Measurements from ENCODE around the gene SMAD1. TPM values are rescaled to one million over a fixed set of nuclear protein-coding genes. Genes with fewer than 3 reads are reported as not detected.

The SMAD1 gene
- total RNA-seq, 1 experiment from 2014 or later = 21.1 TPM

GRCh38 chr4:145498430-145498829 is 16.8 kb downstream of the SMAD1 start:
- no peak overlapping the region for H3K4me2 ChIP-seq (ENCODE audit: insufficient read depth, insufficient read length, low read length)
- no peaks in the 10 kb centered on the region for H3K27me3 Mint-ChIP-seq (ENCODE audit: low read depth)

More at GRCh38 chr4:145498430-145498829, 16.8 kb downstream of the SMAD1 start:
- Histone ChIP-seq H3K79me2 (ENCODE audit: insufficient read depth, low read length) (no peaks in the 10 kb centered on the region; the same call in 1 of the 2 replicates), H3K23ac (ENCODE audit: insufficient read length, low read depth, low read length) (no peak overlapping the region), H3K56ac (ENCODE audit: insufficient read length, low read depth, low read length) (no peak overlapping the region), H4K20me1 (ENCODE audit: control insufficient read depth, insufficient read depth, insufficient read length) (no peaks in the 10 kb centered on the region), H3K27ac (ENCODE audit: insufficient read length, low read depth, low read length) (no peak overlapping the region), H4K5ac (ENCODE audit: insufficient read length, low read depth, low read length) (no peak overlapping the region), H3T11ph (ENCODE audit: low read length) (no peak overlapping the region), H2BK5ac (ENCODE audit: insufficient read length, low read length) (no peak overlapping the region), H2AK5ac (ENCODE audit: insufficient read length, low read length) (no peak overlapping the region), H3K79me1 (ENCODE audit: insufficient read depth, low read depth, low read length, poor library complexity, severe bottlenecking) (no peaks in the 10 kb centered on the region), H3K18ac (ENCODE audit: insufficient read length, low read depth, low read length) (no peak overlapping the region), H3K4ac (ENCODE audit: low read depth, low read length) (no peak overlapping the region), H3K14ac (ENCODE audit: insufficient read depth, low read length) (no peak overlapping the region), H2BK120ac (ENCODE audit: low read depth, low read length, poor library complexity, severe bottlenecking) (no peak overlapping the region), H3K27me3 (ENCODE audit: insufficient read depth, low read length) (no peaks in the 10 kb centered on the region), H4K8ac (replicated peaks; ENCODE audit: insufficient read length, low read depth, low read length) (no peak overlapping the region), H3K9me3 (ENCODE audit: control insufficient read depth, low read depth, low read length) (no peaks in the 10 kb centered on the region), H2AFZ (ENCODE audit: low read length) (no peak overlapping the region), H2BK20ac (ENCODE audit: low read depth, low read length, poor library complexity, severe bottlenecking) (no peak overlapping the region), H3K9ac (ENCODE audit: extremely low read depth, insufficient read length, low read length) (no peak overlapping the region), H3K4me1 (ENCODE audit: insufficient read depth, low read length) (peaks cover 5% of the 10 kb centered on the region), H2BK15ac (ENCODE audit: low read depth, low read length) (no peak overlapping the region), H4K91ac (ENCODE audit: insufficient read length, low read depth, low read length) (no peak overlapping the region), H2BK12ac (ENCODE audit: insufficient read length, low read depth, low read length) (no peak overlapping the region), H3K23me2 (ENCODE audit: insufficient read length, low read depth, low read length, poor library complexity, severe bottlenecking) (no peaks in the 10 kb centered on the region)
- H3K27ac Mint-ChIP-seq = no peak overlapping the region
- TF ChIP-seq CTCF (conservative IDR thresholded peaks at IDR 0.05) = no peak
- no peaks in the 10 kb centered on the region for H3K36me3 Mint-ChIP-seq (ENCODE audit: insufficient read depth in 1 of 3, low read depth in 3 of 3)
- H3K9me3 Mint-ChIP-seq = no peaks in the 10 kb centered on the region
- H3K4me1 Mint-ChIP-seq = peaks cover 23 to 30% of the 10 kb centered on the region in 2 experiments
- H3K4me3 Mint-ChIP-seq = no peak overlapping the region
- no peak for DNase-seq
